Left lung (tissue), 10 donors: ENCODE measurements around the gene MERTK. TPM values are rescaled to one million over a fixed set of nuclear protein-coding genes. Genes with fewer than 3 reads are reported as not detected.
"Not testable (repeated sequence)": the region's sequence is repeated elsewhere in the genome, so short reads cannot be mapped to it uniquely, and the experiment has no call there.

ENCODE experiments used
- ATAC-seq: fragments of 200-7000 bp; cut with Tn5 transposase; one replicate; pipeline ENCODE4 v1.9.1; 2020; ENCODE audit warnings: moderate library complexity
- DNase-seq, 4 donors: peaks; one replicate each; pipeline ENCODE4 v3.0.0-alpha.2; 2013 to 2020
- H3K27ac ChIP-seq, 2 donors: fragments of 200-600 bp; sonication (generic) in 1 of 2; one replicate each; pipeline versions ENCODE4 v1.5.0 to v1.8.0; 2020 to 2021
- H3K27me3 ChIP-seq, 2 donors: fragments of 200-600 bp; sonication (generic) in 1 of 2; one replicate each; pipeline versions ENCODE4 v1.5.0 to v1.8.0; 2020 to 2021
- H3K36me3 ChIP-seq, 2 donors: fragments of 200-600 bp; sonication (generic) in 1 of 2; one replicate each; pipeline versions ENCODE4 v1.5.0 to v1.8.0; 2020 to 2021
- H3K4me1 ChIP-seq, 2 donors: fragments of 200-600 bp; one replicate each; pipeline ENCODE4 v1.8.0; 2021
- H3K4me3 ChIP-seq, 2 donors: fragments of 200-600 bp; sonication (generic) in 1 of 2; one replicate each; pipeline versions ENCODE4 v1.5.0 to v1.8.0; 2020 to 2021; ENCODE audit warnings: mild to moderate bottlenecking in 1 of 2
- H3K9me3 ChIP-seq, 2 donors: fragments of 200-600 bp; sonication (generic) in 1 of 2; one replicate each; pipeline versions ENCODE4 v1.5.0 to v1.8.0; 2020 to 2021
- intact Hi-C, 2 donors: fragments of 100-400 bp; cut with DNase I; formaldehyde crosslinking; loops; one replicate each; pipeline versions ENCODE4 v1.11.2 to v1.14.2; 2022
- polyA plus RNA-seq, 6 donors: library from polyadenylated mRNA; unstranded; fragments of 120-200 nt; gene quantifications; one replicate each; pipeline ENCODE4 v1.2.1, GENCODE V29; 2013; ENCODE audit not compliant: insufficient read length in 6 of 6
- total RNA-seq, 2 donors: library from RNA; stranded (reverse); fragmentation: NEBNext Ultra II Directional; extraction: Animal tissue kit (Norgen Biotek cat#: 25700); gene quantifications; one replicate each; pipeline ENCODE4 v1.2.1, GENCODE V29; 2021
- TF ChIP-seq, protein P1 (sequence below), 2 donors: fragments of 200-600 bp; sonication (generic) in 1 of 2; IDR thresholded peaks; one replicate each; pipeline versions ENCODE4 v1.5.0 to v1.8.0; 2021; ENCODE audit warnings: antibody characterized with exemption in 2 of 2
- donor health status: DM: no; HTN: yes; CAD: no.
- donor health status: DM: no; HTN: no; CAD: no.

MERTK gene
- total and polyA plus RNA-seq, 8 donors = 15.3 to 42.8 (median 19.8) TPM

DNA sequence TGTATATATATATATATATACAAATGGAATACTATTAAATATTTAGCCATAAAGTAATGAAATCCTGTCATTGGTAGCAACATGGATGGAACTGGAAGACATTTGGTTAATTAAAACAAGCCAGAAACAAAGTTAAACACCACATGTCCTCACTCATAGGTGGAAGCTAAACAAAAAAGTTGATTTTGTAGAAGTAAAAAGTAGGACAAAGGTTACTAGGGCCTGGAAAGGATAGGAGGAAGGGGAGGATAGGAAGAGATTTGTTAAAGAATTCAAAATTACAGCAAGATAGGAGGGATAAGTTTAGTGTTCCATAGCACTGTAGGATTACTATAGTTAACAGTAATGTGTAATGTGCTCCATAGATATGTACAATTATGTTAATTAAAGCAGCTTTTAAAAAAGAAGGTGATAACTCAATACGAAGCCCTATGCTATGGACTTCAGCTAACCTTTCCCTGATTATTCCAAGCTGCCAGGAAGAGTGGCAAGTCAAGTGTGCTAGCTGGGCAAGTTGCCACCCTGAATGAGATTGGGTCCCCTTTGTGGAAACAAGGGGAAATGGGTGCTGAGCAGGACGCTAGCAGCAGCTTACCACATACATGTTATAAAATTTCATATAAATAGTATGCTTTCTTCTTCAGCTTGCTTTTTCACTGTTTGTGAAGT lies 12.3 kb downstream of the MERTK start:
- Histone ChIP-seq H3K4me1 (peaks cover 16 to 58% of the 10 kb centered on the region in 2 donors), H3K4me3 (no peak overlapping the region), H3K27me3 (no peaks in the 10 kb centered on the region), H3K27ac (no peak overlapping the region), H3K9me3 (no peaks in the 10 kb centered on the region), H3K36me3 (no peaks in the 10 kb centered on the region)
- peak in 1 of 4 donors; percentile 42 for DNase-seq
- intact Hi-C loops = no loop called here
- peak; percentile 67 for ATAC-seq
- TF ChIP-seq, protein P1, sequence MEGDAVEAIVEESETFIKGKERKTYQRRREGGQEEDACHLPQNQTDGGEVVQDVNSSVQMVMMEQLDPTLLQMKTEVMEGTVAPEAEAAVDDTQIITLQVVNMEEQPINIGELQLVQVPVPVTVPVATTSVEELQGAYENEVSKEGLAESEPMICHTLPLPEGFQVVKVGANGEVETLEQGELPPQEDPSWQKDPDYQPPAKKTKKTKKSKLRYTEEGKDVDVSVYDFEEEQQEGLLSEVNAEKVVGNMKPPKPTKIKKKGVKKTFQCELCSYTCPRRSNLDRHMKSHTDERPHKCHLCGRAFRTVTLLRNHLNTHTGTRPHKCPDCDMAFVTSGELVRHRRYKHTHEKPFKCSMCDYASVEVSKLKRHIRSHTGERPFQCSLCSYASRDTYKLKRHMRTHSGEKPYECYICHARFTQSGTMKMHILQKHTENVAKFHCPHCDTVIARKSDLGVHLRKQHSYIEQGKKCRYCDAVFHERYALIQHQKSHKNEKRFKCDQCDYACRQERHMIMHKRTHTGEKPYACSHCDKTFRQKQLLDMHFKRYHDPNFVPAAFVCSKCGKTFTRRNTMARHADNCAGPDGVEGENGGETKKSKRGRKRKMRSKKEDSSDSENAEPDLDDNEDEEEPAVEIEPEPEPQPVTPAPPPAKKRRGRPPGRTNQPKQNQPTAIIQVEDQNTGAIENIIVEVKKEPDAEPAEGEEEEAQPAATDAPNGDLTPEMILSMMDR (IDR thresholded peaks at IDR 0.05) = no peak

DNA sequence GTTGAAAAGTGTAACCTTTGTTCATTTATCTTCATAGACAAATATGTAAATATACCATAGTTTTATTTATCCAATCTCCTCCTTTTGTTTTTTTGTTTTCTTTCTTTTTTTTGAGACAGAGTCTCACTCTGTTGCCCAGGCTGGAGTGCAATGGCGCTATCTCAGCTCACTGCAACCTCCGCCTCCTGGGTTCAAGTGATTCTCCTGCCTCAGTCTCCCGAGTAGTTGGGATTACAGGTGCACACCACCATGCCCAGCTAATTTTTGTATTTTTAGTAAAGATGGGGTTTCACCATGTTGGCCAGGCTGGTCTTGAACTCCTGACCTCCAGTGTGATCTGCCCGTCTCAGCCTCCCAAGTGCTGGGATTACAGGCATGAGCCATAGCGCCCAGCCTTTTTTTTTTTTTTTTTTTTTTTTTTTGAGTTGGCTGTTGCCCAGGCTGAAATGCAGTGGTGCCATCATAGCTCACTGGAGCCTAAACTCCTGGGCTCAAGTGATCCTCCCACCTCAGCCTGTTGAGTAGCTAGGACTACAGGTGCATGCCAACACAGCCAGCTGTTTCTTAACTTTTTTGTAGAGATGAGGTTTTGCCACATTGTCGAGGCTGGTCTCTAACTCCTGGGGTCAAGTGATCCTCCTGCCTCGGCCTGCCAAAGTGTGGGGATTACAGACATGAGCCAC lies 13.0 kb downstream of the MERTK start:
- H3K4me3 ChIP-seq, H3K36me3 ChIP-seq, H3K9me3 ChIP-seq, H3K27me3 ChIP-seq, ATAC-seq, H3K27ac ChIP-seq, intact Hi-C loops, DNase-seq: not testable (repeated sequence)
- H3K4me1 ChIP-seq = peaks cover 9 to 51% of the 10 kb centered on the region in 2 donors

DNA sequence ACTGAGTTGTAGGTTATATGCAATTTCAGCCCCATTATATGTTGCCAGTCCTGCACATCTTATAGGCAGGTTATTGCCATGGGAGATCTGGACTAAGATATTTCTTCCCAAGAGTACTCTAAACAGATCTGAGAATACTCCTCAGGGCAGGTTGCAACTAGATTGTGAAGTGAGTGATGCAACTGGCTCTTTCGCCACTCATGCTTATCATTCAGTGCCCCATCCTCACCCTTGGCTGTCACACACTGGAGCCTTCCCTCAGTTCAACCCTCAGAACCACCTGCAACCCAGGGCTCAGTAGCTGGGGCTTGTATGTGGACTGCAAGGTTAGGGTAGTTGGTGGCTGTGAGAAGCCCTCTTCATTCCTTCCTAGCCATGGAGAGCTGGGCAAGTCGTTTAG lies 14.1 kb downstream of the MERTK start:
- Histone ChIP-seq H3K36me3 (no peaks in the 10 kb centered on the region), H3K9me3 (no peaks in the 10 kb centered on the region), H3K27me3 (no peaks in the 10 kb centered on the region), H3K4me3 (no peak overlapping the region), H3K4me1 (peaks cover 6 to 40% of the 10 kb centered on the region in 2 donors), H3K27ac (no peak overlapping the region)
- ATAC-seq (no peak), DNase-seq (no peak)
- intact Hi-C loops = no loop called here
- TF ChIP-seq, protein P1 (IDR thresholded peaks at IDR 0.05) = no peak

DNA sequence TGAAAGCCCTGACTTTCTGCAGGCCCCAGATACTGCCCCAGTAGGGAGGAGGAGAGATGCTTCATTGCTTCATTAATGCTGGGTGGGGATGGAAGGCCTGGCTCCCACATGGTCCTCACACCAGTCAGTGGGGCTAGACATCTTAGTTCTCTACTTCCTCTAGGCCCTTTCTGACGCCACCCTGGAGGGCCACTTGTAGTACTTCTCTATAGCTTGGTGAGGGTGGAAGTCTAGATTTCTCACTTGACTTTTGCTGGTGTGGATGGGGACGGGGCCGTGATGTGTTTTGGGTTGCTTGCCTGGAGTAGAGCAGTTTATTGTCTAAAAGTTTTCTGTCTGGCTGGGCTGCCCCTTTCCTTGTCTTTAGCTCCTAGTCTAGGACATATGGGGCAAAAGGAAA lies 18.7 kb downstream of the MERTK start:
- intact Hi-C loops = no loop called here
- H3K9me3 ChIP-seq = no peaks in the 10 kb centered on the region
- DNase-seq = no peak
- H3K27ac ChIP-seq = no peak overlapping the region
- TF ChIP-seq, protein P1 (IDR thresholded peaks at IDR 0.05) = no peak
- no peaks in the 10 kb centered on the region for H3K36me3 ChIP-seq
- no peaks in the 10 kb centered on the region for H3K27me3 ChIP-seq
- no peak overlapping the region for H3K4me3 ChIP-seq
- ATAC-seq = no peak
- peaks cover 0 to 38% of the 10 kb centered on the region in 2 donors for H3K4me1 ChIP-seq

DNA sequence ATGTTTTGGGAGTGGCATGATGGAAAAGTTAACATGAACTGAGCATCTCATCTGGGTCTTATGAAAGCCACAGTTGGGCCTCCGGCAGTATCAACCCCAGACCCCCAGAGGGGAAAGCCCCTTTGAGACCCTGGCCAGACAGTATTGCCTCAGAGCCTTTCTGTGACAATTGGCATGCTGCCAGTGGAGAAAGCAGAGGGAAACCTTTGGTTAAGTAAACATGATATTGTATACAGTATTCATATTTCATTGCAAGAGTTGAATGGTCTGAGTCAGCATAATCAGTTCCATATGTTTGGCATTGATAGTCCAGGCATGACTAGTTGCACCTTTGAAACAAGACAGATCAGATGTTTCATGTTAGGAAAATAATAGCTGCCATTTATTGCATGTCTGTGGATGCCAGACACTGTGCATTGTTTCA lies 20.0 kb downstream of the MERTK start:
- no peaks in the 10 kb centered on the region for H3K9me3 ChIP-seq
- H3K4me3 ChIP-seq = no peak overlapping the region
- H3K4me1 ChIP-seq = peaks cover 0 to 30% of the 10 kb centered on the region in 2 donors
- DNase-seq (no peak), ATAC-seq (no peak)
- H3K36me3 ChIP-seq = peaks cover 0 to 10% of the 10 kb centered on the region in 2 donors
- no peak overlapping the region for H3K27ac ChIP-seq
- TF ChIP-seq, protein P1 (IDR thresholded peaks at IDR 0.05) = no peak
- intact Hi-C loops = no loop called here
- no peaks in the 10 kb centered on the region for H3K27me3 ChIP-seq
